Ascending aorta (tissue), 2 donors: Measurements from ENCODE around the gene CNDP1. TPM values are rescaled to one million over a fixed set of nuclear protein-coding genes. Genes with fewer than 3 reads are reported as not detected.

Source experiments
- DNase-seq, 2 donors: peaks; one replicate each; pipeline ENCODE4 v3.0.0-alpha.2; 2019; ENCODE audit warnings: low spot score in 2 of 2
- H3K27ac ChIP-seq, 2 donors: fragments of 200-600 bp; sonication (generic); one replicate each; pipeline ENCODE4 v1.5.1; 2016 to 2017; ENCODE audit warnings: mild to moderate bottlenecking in 1 of 2
- H3K27me3 ChIP-seq: fragments of 200-600 bp; sonication (generic); one replicate; pipeline ENCODE4 v1.5.1; 2017
- H3K36me3 ChIP-seq, 2 donors: fragments of 200-600 bp; sonication (generic); one replicate each; pipeline ENCODE4 v1.5.1; 2016
- H3K4me1 ChIP-seq, 2 donors: fragments of 200-600 bp; sonication (generic); one replicate each; pipeline ENCODE4 v1.5.1; 2016 to 2017; ENCODE audit warnings: mild to moderate bottlenecking in 1 of 2
- H3K4me3 ChIP-seq, 2 donors: fragments of 200-600 bp; sonication (generic); one replicate each; pipeline ENCODE4 v1.5.1; 2016 to 2017; ENCODE audit warnings: mild to moderate bottlenecking in 1 of 2
- H3K9me3 ChIP-seq, 2 donors: fragments of 200-600 bp; sonication (generic); one replicate each; pipeline ENCODE4 v1.5.1; 2016
- intact Hi-C: fragments of 100-400 bp; cut with DNase I; formaldehyde crosslinking; loops from one replicate; pipeline ENCODE4 v1.15.1; 2023
- total RNA-seq: library from RNA; depleted of rRNA; stranded (reverse); fragments of >200 nt; gene quantifications from one replicate; pipeline ENCODE4 v1.1.0, GENCODE V29; 2016
- TF ChIP-seq, protein P1 (sequence below), 3 experiments: fragments of 200-600 bp in 2 of 3; fragments of 450-650 bp in 1 of 3; sonication (generic) in 2 of 3; IDR thresholded peaks; one replicate each; pipeline ENCODE4 v1.5.1; 2016 to 2019; ENCODE audit warnings: antibody characterized with exemption in 3 of 3, mild to moderate bottlenecking in 1 of 3, moderate library complexity in 1 of 3

The CNDP1 gene
- total RNA-seq, 1 donor from 2014 or later = not detected

DNA sequence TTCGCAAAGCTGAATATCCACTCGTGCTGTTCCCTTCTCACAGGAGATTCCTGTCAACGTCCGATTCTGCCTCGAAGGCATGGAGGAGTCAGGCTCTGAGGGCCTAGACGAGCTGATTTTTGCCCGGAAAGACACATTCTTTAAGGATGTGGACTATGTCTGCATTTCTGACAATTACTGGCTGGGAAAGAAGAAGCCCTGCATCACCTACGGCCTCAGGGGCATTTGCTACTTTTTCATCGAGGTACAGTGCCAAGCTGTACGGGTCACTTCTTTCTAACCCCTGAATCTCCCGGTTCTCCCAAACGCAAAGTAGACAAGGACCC is 23.6 kb upstream of the CNDP1 start:
- H3K36me3 ChIP-seq = peaks cover 63 to 91% of the 10 kb centered on the region in 2 donors
- intact Hi-C loops = no loop called here
- no peaks in the 10 kb centered on the region for H3K27me3 ChIP-seq
- TF ChIP-seq, protein P1, sequence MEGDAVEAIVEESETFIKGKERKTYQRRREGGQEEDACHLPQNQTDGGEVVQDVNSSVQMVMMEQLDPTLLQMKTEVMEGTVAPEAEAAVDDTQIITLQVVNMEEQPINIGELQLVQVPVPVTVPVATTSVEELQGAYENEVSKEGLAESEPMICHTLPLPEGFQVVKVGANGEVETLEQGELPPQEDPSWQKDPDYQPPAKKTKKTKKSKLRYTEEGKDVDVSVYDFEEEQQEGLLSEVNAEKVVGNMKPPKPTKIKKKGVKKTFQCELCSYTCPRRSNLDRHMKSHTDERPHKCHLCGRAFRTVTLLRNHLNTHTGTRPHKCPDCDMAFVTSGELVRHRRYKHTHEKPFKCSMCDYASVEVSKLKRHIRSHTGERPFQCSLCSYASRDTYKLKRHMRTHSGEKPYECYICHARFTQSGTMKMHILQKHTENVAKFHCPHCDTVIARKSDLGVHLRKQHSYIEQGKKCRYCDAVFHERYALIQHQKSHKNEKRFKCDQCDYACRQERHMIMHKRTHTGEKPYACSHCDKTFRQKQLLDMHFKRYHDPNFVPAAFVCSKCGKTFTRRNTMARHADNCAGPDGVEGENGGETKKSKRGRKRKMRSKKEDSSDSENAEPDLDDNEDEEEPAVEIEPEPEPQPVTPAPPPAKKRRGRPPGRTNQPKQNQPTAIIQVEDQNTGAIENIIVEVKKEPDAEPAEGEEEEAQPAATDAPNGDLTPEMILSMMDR (IDR thresholded peaks at IDR 0.05) = no peak
- H3K9me3 ChIP-seq = no peaks in the 10 kb centered on the region
- no peak overlapping the region for H3K27ac ChIP-seq
- H3K4me1 ChIP-seq = no peaks in the 10 kb centered on the region
- DNase-seq = no peak
- H3K4me3 ChIP-seq = no peak overlapping the region

DNA sequence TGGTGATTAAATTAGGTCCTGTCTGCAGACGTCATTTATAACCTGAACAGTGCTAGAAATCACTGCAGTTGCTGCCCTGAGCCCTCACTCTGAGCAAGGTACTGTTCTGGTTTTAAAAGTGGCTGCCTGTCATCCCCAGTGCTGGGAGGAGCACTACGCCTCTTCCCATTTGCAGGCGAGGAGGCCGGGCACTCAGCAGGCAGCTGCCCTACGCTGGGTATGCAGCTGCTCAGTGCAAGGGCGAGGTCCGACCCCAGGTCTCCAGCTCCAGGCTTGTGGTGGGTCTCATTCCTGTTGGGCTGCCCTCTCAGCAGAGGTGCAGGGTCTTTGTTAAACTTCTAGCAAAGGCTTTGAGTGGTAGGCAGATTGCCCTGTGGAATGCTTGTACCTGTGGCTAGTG is 22.5 kb upstream of the CNDP1 start:
- Histone ChIP-seq H3K4me1 (no peaks in the 10 kb centered on the region), H3K9me3 (no peaks in the 10 kb centered on the region), H3K27me3 (no peaks in the 10 kb centered on the region), H3K4me3 (no peak overlapping the region), H3K36me3 (peaks cover 69 to 91% of the 10 kb centered on the region in 2 donors), H3K27ac (no peak overlapping the region)
- intact Hi-C loops = no loop called here
- no peak for DNase-seq
- TF ChIP-seq, protein P1 (IDR thresholded peaks at IDR 0.05) = no peak

DNA sequence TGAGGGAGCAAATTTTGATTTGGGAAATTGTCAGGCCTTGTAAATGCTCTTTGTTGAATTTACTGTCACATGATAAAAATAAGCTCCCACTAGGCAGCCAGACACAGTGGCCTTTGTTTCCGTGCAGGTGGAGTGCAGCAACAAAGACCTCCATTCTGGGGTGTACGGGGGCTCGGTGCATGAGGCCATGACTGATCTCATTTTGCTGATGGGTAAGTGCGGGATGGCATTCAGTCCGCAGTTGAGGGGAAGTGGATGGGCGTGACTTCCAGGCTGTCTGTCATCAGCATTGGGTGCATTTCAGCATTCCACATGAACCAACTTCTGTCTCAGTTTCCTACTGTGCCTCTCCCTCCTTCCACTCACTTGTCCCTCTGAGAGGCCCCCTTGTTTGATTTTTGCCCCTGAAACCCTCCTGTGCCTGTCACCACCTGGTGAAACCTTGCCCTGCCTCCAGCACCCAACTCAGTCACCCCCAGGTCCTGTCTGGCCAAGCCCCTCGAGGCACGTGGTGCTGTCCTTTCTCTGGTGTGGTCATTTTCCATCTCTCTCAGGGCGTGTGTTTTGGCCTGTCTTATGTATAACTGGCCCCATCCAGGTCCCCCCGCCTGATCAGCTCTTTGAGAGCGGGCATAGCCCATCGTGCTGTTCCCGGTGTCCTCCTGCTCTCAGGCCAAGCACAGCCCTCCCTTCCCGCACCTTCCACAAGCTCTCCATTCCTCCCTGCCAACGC is 21.8 kb upstream of the CNDP1 start:
- TF ChIP-seq, protein P1 (IDR thresholded peaks at IDR 0.05) = no peak
- peaks cover 69 to 91% of the 10 kb centered on the region in 2 donors for H3K36me3 ChIP-seq
- DNase-seq = no peak
- no peak overlapping the region for H3K4me3 ChIP-seq
- H3K27me3 ChIP-seq = no peaks in the 10 kb centered on the region
- H3K4me1 ChIP-seq = no peaks in the 10 kb centered on the region
- H3K27ac ChIP-seq = no peak overlapping the region
- no peaks in the 10 kb centered on the region for H3K9me3 ChIP-seq
- intact Hi-C loops = no loop called here

DNA sequence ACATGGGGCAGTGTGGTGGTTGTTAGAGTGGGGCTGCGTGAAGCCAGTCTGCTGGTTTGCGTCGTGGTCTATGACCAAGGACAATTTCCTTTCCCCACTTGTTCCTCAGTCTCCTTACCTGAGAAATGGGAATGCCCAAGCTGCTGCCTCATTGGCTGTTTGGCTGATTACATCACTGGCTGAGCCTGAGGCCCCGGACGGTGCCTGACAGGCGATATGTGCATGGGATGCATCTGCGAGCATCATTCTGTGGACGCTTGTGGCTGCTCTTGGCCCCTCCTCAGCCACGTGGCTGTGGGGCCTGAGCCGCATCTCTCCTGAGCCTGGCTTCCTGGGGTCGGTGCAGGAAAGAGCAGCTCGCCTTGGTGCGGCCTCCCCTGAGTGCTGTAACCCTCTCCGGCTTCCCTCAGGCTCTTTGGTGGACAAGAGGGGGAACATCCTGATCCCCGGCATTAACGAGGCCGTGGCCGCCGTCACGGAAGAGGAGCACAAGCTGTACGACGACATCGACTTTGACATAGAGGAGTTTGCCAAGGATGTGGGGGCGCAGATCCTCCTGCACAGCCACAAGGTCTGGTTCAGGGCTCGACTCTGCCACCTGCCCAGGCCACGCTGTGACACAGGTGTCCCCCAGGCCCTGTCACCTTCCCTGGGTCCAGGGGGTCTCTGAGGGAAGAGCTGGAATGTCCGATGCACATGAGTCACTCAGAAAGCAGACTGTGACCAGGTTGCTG is 21.0 kb upstream of the CNDP1 start:
- H3K4me3 ChIP-seq = no peak overlapping the region
- H3K9me3 ChIP-seq = no peaks in the 10 kb centered on the region
- DNase-seq = no peak
- H3K27me3 ChIP-seq = no peaks in the 10 kb centered on the region
- H3K27ac ChIP-seq = no peak overlapping the region
- TF ChIP-seq, protein P1 (IDR thresholded peaks at IDR 0.05) = no peak
- peaks cover 61 to 91% of the 10 kb centered on the region in 2 donors for H3K36me3 ChIP-seq
- H3K4me1 ChIP-seq = no peaks in the 10 kb centered on the region
- intact Hi-C loops = no loop called here

GRCh38 chr18:74513883-74514205 is 20.5 kb upstream of the CNDP1 start:
- TF ChIP-seq, protein P1 (IDR thresholded peaks at IDR 0.05) = no peak
- no peak overlapping the region for H3K27ac ChIP-seq
- H3K36me3 ChIP-seq = peaks cover 60 to 92% of the 10 kb centered on the region in 2 donors
- no peak for DNase-seq
- no peak overlapping the region for H3K4me3 ChIP-seq
- intact Hi-C loops = no loop called here
- H3K27me3 ChIP-seq = no peaks in the 10 kb centered on the region
- no peaks in the 10 kb centered on the region for H3K9me3 ChIP-seq
- no peaks in the 10 kb centered on the region for H3K4me1 ChIP-seq
